SK-N-SH (cell line): Measurements from ENCODE around the gene PARVB.

Experiments
- CTCF ChIP-seq: fragments of 200-600 bp; sonication (generic); IDR thresholded peaks from 2 replicates; pipeline ENCODE4 v1.6.1; 2017; ENCODE audit warnings: antibody characterized with exemption, mild to moderate bottlenecking, moderate library complexity
- EZH2phosphoT487 ChIP-seq: fragments of 200-600 bp; sonication (generic); IDR thresholded peaks from 2 replicates; pipeline ENCODE4 v1.6.1; 2017; ENCODE audit warnings: low read depth, mixed run types, mild to moderate bottlenecking, antibody characterized with exemption, moderate library complexity, borderline replicate concordance
- MAX ChIP-seq: IDR thresholded peaks from 2 replicates; pipeline ENCODE4 v1.4.0; 2012; ENCODE audit warnings: low read depth
- PBX3 ChIP-seq: IDR thresholded peaks from 2 replicates; pipeline ENCODE4; 2012
- RAD21 ChIP-seq: IDR thresholded peaks from 2 replicates; pipeline ENCODE4 v1.6.1; 2012; ENCODE audit warnings: mild to moderate bottlenecking, low read length
- REST ChIP-seq: IDR thresholded peaks from 2 replicates; pipeline ENCODE4 v1.6.1; 2012; ENCODE audit warnings: mild to moderate bottlenecking, low read depth, low read length, moderate library complexity
- SIN3A ChIP-seq: IDR thresholded peaks from 2 replicates; pipeline ENCODE4 v1.6.1; 2012; ENCODE audit warnings: low read depth, mild to moderate bottlenecking, low read length, moderate library complexity, borderline replicate concordance
- SMC3 ChIP-seq: IDR thresholded peaks from 2 replicates; pipeline ENCODE4 v1.6.1; 2012; ENCODE audit warnings: low read depth, low read length, improper control_type of control experiment
- TAF1 ChIP-seq: IDR thresholded peaks from 2 replicates; pipeline ENCODE4 v1.6.1; 2012; ENCODE audit warnings: low read depth, mild to moderate bottlenecking, low read length, moderate library complexity, borderline replicate concordance
- ZBTB33 ChIP-seq: IDR thresholded peaks from 2 replicates; pipeline ENCODE4 v1.4.0; 2012; ENCODE audit warnings: low read depth, borderline replicate concordance

GRCh38 chr22:44210722-44211121 lies 186.6 kb downstream of the PARVB start:
- no peak for TF ChIP-seq CTCF
- TF ChIP-seq PBX3 = no peak
- TF ChIP-seq TAF1 = no peak
- no peak for TF ChIP-seq MAX
- no peak for TF ChIP-seq SIN3A
- no peak for TF ChIP-seq SMC3
- no peak for TF ChIP-seq EZH2phosphoT487
- TF ChIP-seq RAD21 = no peak
- no peak for TF ChIP-seq ZBTB33
- TF ChIP-seq REST = no peak
